ENCODE results near the gene AARSD1.

- TF ChIP-seq CTCF (conservative IDR thresholded peaks at IDR 0.05; ENCODE audit: low read depth in 2 of 2) = no peak
- no peak for TF ChIP-seq POLR2AphosphoS5 (IDR thresholded peaks at IDR 0.05; ENCODE audit: low read depth)
- TF ChIP-seq ETS1 (IDR thresholded peaks at IDR 0.05) = no peak
- no peak for TF ChIP-seq EZH2phosphoT487 (IDR thresholded peaks at IDR 0.05; ENCODE audit: unreplicated experiment)
- no peak for TF ChIP-seq REST (IDR thresholded peaks at IDR 0.05; ENCODE audit: unreplicated experiment)
- TF ChIP-seq EZH2 (IDR thresholded peaks at IDR 0.05; ENCODE audit: low read depth, unreplicated experiment) = no peak
Measured at GRCh38 chr17:42979511-42980273, 15.4 kb upstream of the AARSD1 start, which contains the start of gene PTGES3L.

Data from GM23338 (cell line).